Measurements from ENCODE around the gene MRPL28. TPM values are rescaled to one million over a fixed set of nuclear protein-coding genes. Genes with fewer than 3 reads are reported as not detected.
"Not testable (repeated sequence)": the region's sequence is repeated elsewhere in the genome, so short reads cannot be mapped to it uniquely, and the experiment has no call there.

The MRPL28 gene
- total RNA-seq, 1 experiment from 2014 or later = 140 TPM

DNA sequence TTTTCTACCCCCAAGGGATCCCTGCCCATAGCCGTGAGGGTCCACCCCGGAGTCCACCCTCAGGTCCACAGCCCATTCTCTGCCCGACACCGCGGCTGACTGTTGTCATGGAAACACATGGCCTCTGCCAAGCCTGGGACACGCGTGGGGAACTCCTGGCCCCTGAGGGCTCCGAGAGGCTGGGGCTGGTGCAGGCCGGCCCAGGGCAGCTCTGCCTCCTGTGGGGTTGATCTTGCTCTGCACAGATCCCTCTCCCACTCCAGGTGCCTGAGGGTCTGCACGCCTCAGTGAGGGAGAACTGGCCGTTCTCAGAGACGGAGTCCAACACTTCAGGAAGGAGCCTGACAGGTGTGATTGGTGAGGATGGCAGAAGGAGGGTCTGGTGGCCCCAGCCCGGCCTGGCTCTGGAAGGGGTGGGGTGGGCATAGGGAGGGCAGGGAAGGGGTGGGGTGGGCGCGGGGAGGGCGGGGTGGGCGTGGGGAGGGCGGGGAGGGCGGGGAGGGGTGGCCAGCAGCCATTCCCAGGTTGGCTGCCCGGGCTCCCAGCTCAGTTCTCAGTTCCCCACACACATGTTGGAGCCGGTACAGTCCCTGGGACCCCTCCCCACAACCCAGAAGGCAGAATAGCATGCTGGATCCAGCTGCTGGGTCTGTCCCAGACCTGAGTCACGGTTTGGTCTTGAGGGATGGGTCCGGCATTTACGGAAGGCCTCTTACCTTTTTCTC lies 6.4 kb downstream of the MRPL28 start:
- DNase-seq (ENCODE audit: low read depth, low spot score) = no peak
- TF ChIP-seq, protein P1, sequence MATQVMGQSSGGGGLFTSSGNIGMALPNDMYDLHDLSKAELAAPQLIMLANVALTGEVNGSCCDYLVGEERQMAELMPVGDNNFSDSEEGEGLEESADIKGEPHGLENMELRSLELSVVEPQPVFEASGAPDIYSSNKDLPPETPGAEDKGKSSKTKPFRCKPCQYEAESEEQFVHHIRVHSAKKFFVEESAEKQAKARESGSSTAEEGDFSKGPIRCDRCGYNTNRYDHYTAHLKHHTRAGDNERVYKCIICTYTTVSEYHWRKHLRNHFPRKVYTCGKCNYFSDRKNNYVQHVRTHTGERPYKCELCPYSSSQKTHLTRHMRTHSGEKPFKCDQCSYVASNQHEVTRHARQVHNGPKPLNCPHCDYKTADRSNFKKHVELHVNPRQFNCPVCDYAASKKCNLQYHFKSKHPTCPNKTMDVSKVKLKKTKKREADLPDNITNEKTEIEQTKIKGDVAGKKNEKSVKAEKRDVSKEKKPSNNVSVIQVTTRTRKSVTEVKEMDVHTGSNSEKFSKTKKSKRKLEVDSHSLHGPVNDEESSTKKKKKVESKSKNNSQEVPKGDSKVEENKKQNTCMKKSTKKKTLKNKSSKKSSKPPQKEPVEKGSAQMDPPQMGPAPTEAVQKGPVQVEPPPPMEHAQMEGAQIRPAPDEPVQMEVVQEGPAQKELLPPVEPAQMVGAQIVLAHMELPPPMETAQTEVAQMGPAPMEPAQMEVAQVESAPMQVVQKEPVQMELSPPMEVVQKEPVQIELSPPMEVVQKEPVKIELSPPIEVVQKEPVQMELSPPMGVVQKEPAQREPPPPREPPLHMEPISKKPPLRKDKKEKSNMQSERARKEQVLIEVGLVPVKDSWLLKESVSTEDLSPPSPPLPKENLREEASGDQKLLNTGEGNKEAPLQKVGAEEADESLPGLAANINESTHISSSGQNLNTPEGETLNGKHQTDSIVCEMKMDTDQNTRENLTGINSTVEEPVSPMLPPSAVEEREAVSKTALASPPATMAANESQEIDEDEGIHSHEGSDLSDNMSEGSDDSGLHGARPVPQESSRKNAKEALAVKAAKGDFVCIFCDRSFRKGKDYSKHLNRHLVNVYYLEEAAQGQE (IDR thresholded peaks at IDR 0.05; ENCODE audit: insufficient read depth in 1 of 2, low read depth in 2 of 2, low read length in 1 of 2) = no peak
- TF ChIP-seq SIN3A (IDR thresholded peaks at IDR 0.05; ENCODE audit: borderline replicate concordance, insufficient read depth, low read depth, low read length) (no peak), POLR2AphosphoS5 (IDR thresholded peaks at IDR 0.05; ENCODE audit: low read depth, low read length) (no peak), TCF7L2 (IDR thresholded peaks at IDR 0.05; ENCODE audit: low read depth, low read length) (no peak), CTCF (IDR thresholded peaks at IDR 0.05) (no peak)
- Histone ChIP-seq H3K27ac (ENCODE audit: low read length) (no peak overlapping the region), H3K9me3 (ENCODE audit: control insufficient read depth, insufficient read depth, low read depth, low read length) (no peaks in the 10 kb centered on the region), H3K36me3 (ENCODE audit: control insufficient read depth, insufficient read depth, low read length) (no peaks in the 10 kb centered on the region; the same call in 1 of the 2 replicates), H3K4me1 (ENCODE audit: control insufficient read depth, insufficient read depth, low read length) (peaks cover 9% of the 10 kb centered on the region), H3K27me3 (ENCODE audit: control insufficient read depth, insufficient read depth, low read length) (no peaks in the 10 kb centered on the region), H3K4me3 (ENCODE audit: low read depth in 2 of 2, low read length in 2 of 2) (no peak overlapping the region)
- ChIA-PET POLR2A (interaction anchor here (0.6 kb wide), 1 partner anchor 28 kb away, joined by 5 read pairs; no protein-coding TSS in a partner anchor), CTCF (interaction anchor here (2.1 kb wide), 1 partner anchor 257 kb away, joined by 9 read pairs; no protein-coding TSS in a partner anchor)
- no peak for ATAC-seq
- in situ Hi-C loops (cut with HindIII; ENCODE audit: low pct_unique_long_range_greater_than_20kb, low sequenced_read_pairs) (no loop called here), intact Hi-C loops (cut with micrococcal nuclease; ENCODE audit: unreplicated experiment) (no loop called here)
- no TSS peak for BruUV-seq (replicated peaks)

DNA sequence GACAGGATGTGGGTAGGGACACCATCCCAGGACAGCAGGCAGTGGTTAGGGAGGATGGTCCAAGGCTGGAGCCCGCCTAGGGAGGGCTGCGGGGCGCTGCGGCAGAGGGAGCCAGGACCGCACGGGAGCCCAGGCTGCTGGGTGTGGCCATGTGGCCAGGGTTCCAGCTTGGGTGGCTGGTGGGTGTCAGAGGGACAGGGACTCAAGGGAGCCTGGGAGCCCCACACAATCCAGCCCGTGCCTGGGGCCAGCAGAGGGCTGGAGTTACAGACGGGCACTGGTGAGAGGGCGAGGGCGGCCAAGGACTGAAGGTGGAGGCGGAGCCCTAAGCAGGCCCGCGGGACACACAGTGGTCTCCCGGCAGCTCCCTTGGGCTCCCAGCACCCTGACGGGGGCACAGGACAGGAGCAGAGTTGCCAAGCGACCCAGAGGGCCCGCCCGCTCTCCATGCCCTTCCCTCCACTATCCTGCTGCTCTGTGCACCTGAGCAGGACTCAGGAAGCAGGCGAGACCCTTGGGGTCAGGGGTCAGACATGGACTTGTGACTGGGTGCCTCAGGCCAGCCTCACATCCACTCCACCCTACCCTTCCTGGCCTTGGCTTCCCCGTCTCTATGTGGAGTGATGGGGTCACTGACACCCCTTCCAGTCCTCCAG lies 7.1 kb downstream of the MRPL28 start:
- intact Hi-C loops (cut with micrococcal nuclease; ENCODE audit: unreplicated experiment) (no loop called here), in situ Hi-C loops (cut with HindIII; ENCODE audit: low pct_unique_long_range_greater_than_20kb, low sequenced_read_pairs) (no loop called here)
- Histone ChIP-seq H3K27ac (ENCODE audit: low read length) (no peak overlapping the region), H3K4me3 (ENCODE audit: low read depth in 2 of 2, low read length in 2 of 2) (no peak overlapping the region), H3K36me3 (ENCODE audit: control insufficient read depth, insufficient read depth, low read length) (no peaks in the 10 kb centered on the region; the same call in 1 of the 2 replicates), H3K27me3 (ENCODE audit: control insufficient read depth, insufficient read depth, low read length) (no peaks in the 10 kb centered on the region), H3K4me1 (ENCODE audit: control insufficient read depth, insufficient read depth, low read length) (peaks cover 9% of the 10 kb centered on the region), H3K9me3 (ENCODE audit: control insufficient read depth, insufficient read depth, low read depth, low read length) (no peaks in the 10 kb centered on the region)
- POLR2A ChIA-PET = interaction anchor here (1.5 kb wide), 1 partner anchor 128 kb away, joined by 3 read pairs; the partner anchor contains the start of gene FAM234A
- ATAC-seq (peak; percentile 46), DNase-seq (ENCODE audit: low read depth, low spot score) (no peak)
- CTCF ChIA-PET = interaction anchor here (0.7 to 2.1 kb wide), 6 partner anchors 9 to 305 kb away, joined by 3 to 9 read pairs (median 4); no protein-coding TSS in a partner anchor
- TF ChIP-seq, protein P1 (IDR thresholded peaks at IDR 0.05; ENCODE audit: insufficient read depth in 1 of 2, low read depth in 2 of 2, low read length in 1 of 2) = no peak
- TF ChIP-seq TCF7L2 (IDR thresholded peaks at IDR 0.05; ENCODE audit: low read depth, low read length) (no peak), SIN3A (IDR thresholded peaks at IDR 0.05; ENCODE audit: borderline replicate concordance, insufficient read depth, low read depth, low read length) (no peak), POLR2AphosphoS5 (IDR thresholded peaks at IDR 0.05; ENCODE audit: low read depth, low read length) (no peak), CTCF (IDR thresholded peaks at IDR 0.05) (no peak)
- no TSS peak for BruUV-seq (replicated peaks)

DNA sequence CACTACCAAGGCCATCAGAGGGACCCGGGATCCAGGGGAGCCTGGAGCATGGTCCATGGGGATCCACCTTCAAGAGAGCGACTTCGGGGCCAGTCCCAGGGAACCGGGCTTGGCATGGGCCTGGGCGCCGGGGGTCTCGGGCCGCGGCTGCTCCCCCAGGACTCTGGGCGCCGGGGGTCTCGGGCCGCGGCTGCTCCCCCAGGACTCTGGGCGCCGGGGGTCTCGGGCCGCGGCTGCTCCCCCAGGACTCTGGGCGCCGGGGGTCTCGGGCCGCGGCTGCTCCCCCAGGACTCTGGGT lies 7.7 kb downstream of the MRPL28 start:
- H3K27ac ChIP-seq (ENCODE audit: low read length); H3K4me1 ChIP-seq (ENCODE audit: control insufficient read depth, insufficient read depth, low read length); H3K9me3 ChIP-seq (ENCODE audit: control insufficient read depth, insufficient read depth, low read depth, low read length); DNase-seq (ENCODE audit: low read depth, low spot score); BruUV-seq (replicated peaks); in situ Hi-C loops (cut with HindIII; ENCODE audit: low pct_unique_long_range_greater_than_20kb, low sequenced_read_pairs); H3K27me3 ChIP-seq (ENCODE audit: control insufficient read depth, insufficient read depth, low read length); ATAC-seq; H3K4me3 ChIP-seq (ENCODE audit: low read depth in 2 of 2, low read length in 2 of 2); intact Hi-C loops (cut with micrococcal nuclease; ENCODE audit: unreplicated experiment); H3K36me3 ChIP-seq (ENCODE audit: control insufficient read depth, insufficient read depth, low read length): not testable (repeated sequence)
- POLR2A ChIA-PET = interaction anchor here (1.5 kb wide), 1 partner anchor 128 kb away, joined by 3 read pairs; the partner anchor contains the start of gene FAM234A
- CTCF ChIA-PET = interaction anchor here (0.5 to 2.1 kb wide), 11 partner anchors 9 to 305 kb away, joined by 3 to 9 read pairs (median 4); partner anchors contain the start of gene AXIN1
